ENCODE results near the gene TMEM35B. TPM values are rescaled to one million over a fixed set of nuclear protein-coding genes. Genes with fewer than 3 reads are reported as not detected.

TMEM35B gene
- total RNA-seq, 4 donors from 2014 or later, result 44.3 to 67.5 (median 55.2) TPM

GRCh38 chr1:34965597-34965996 lies 19.6 kb downstream of the TMEM35B start:
- TF ChIP-seq CTCF (IDR thresholded peaks at IDR 0.05; ENCODE audit: low read depth), result no peak

- TF ChIP-seq CTCF (IDR thresholded peaks at IDR 0.05; ENCODE audit: low read depth), result no peak
These were observed 34.7 kb downstream of the TMEM35B start for GRCh38 chr1:34950428-34950827.

- no peak for TF ChIP-seq CTCF (IDR thresholded peaks at IDR 0.05; ENCODE audit: low read depth)
These were observed 38.9 kb downstream of the TMEM35B start for GRCh38 chr1:34946211-34946610.

Small RNA genes within 50 kb of the gene (small RNA-seq; reads per million reads assigned to genes)
- not detected for gene TMEM35B

Other genes with a start within 250 kb of the TMEM35B start
- not detected for gene GJB5, start 230.3 kb downstream of the TMEM35B start, total RNA-seq
- gene GJB4, start 225.6 kb downstream of the TMEM35B start, total RNA-seq, result not detected
- gene GJB3, start 204.1 kb downstream of the TMEM35B start, total RNA-seq, result not detected
- gene GJA4, start 192.3 kb downstream of the TMEM35B start, total RNA-seq, result 10 to 100 TPM in 3 of 4 donors, 1 to 10 TPM in 1; 9.9 to 56.1 (median 34.2) TPM
- 10 to 100 TPM; 23.3 to 25.3 (median 24.1) TPM for gene SMIM12, start 125.6 kb downstream of the TMEM35B start, total RNA-seq
- gene DLGAP3, start 55.7 kb downstream of the TMEM35B start, total RNA-seq, result under 1 TPM in 1 of 4 donors, not detected in 3; 0.17 TPM
- 10 to 100 TPM; 16.2 to 27.5 (median 20.5) TPM for gene ZMYM6, start 46.6 kb upstream of the TMEM35B start, total RNA-seq
- gene ZMYM1, start 94.0 kb upstream of the TMEM35B start, total RNA-seq, result 10 to 100 TPM; 13.9 to 18.1 (median 14.7) TPM
- 100 to 1,000 TPM; 163 to 267 (median 218) TPM for gene SFPQ, start 207.8 kb upstream of the TMEM35B start, total RNA-seq